Measurements from ENCODE around the gene PIR.

Gene PIR

DNA sequence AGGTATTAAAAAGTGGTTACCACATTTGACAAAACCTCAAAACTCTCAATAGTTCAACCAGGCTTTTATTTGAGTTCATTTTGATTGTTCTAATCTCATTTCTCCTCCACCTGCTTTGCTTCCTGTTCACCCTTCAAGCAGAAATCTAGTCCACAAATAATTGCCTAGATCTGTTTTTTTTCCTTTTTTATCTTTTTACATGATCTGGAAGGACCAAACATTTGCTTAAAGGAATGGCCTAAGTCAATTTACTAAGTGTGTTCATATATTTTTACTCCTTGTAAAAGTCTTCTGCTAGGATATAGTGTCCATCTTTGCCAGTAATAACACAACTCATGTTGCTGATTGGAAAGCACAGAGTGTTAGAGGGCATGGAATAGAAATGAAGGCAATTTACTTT lies 82.7 kb downstream of the PIR start:
- TF ChIP-seq, protein P1, sequence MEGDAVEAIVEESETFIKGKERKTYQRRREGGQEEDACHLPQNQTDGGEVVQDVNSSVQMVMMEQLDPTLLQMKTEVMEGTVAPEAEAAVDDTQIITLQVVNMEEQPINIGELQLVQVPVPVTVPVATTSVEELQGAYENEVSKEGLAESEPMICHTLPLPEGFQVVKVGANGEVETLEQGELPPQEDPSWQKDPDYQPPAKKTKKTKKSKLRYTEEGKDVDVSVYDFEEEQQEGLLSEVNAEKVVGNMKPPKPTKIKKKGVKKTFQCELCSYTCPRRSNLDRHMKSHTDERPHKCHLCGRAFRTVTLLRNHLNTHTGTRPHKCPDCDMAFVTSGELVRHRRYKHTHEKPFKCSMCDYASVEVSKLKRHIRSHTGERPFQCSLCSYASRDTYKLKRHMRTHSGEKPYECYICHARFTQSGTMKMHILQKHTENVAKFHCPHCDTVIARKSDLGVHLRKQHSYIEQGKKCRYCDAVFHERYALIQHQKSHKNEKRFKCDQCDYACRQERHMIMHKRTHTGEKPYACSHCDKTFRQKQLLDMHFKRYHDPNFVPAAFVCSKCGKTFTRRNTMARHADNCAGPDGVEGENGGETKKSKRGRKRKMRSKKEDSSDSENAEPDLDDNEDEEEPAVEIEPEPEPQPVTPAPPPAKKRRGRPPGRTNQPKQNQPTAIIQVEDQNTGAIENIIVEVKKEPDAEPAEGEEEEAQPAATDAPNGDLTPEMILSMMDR (IDR thresholded peaks at IDR 0.05; ENCODE audit: low read depth, low read length), result no peak
- H3K4me3 ChIP-seq (ENCODE audit: low read depth, low read length), result no peak overlapping the region

DNA sequence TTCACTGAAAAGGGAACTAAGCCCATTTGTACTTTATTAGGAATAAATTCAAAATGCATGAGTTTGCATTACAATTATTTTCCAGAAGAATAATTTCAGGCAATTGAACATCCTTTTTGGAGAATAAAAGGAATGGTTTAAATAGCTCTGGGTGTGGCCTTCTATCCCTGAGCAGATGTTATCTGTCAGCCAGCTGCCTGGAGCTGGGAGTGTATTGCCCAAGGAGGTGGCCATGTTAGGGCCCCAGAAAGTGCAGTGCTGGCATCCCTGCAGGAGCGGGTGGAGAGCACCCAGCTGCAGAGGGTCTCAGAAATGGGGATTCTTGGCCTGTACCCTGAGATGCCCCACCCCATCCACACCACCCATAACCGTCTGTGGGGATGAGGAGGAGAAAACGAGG lies 87.3 kb downstream of the PIR start:
- no peak overlapping the region for H3K4me3 ChIP-seq (ENCODE audit: low read depth, low read length)
- TF ChIP-seq, protein P1 (IDR thresholded peaks at IDR 0.05; ENCODE audit: low read depth, low read length), result no peak

DNA sequence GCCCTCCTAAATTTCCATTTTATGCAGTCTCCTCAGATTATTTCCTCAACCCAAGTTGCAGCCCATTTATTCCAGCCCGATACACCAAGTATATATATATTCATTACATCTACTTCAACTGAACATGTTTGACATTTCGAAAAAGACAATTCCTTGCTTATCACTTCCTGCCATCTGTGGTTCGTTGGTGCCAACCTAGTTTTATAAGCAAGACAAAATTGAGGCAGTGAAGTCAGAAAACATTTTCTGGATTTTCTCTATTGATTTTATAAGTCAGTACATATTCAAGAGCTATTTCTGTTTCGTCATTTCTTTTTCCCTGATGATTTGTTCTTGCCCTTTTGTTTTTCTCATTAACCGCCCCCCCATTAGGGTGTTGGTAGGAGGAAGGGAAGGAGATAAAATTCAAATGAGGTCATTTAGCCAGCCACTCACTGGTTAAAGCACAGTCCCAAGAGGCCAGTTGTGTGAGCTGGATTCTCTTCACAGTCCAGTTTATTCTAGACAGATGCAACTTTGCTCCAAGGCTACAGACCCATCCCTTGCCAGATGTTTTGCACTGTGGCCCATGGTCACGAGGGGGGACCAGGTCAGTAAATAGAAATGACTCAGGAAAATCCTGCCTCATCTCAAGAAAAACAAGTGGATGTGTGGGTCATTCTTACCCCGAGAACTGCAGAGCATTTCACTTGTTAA lies 88.6 kb downstream of the PIR start:
- H3K4me3 ChIP-seq (ENCODE audit: low read depth, low read length), result no peak overlapping the region
- TF ChIP-seq, protein P1 (IDR thresholded peaks at IDR 0.05; ENCODE audit: low read depth, low read length), result no peak

DNA sequence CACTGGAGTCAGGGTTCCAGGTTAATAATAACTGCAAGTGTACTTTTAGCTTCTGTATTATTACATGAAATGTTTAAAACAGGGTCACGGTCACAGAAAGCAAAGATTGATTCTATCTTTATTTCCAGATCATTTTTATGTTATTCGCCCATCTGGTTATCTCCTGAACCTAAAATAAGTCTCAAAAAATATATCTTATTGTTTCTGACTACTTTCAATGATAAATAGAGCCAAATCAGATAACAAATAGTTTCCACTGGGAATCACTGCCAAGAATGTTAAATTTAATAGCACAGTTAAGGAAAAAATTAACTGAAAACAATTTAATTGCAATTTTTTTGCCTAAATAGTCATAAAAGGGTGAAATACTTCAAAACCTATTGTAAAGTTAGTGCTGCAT lies 91.8 kb downstream of the PIR start:
- TF ChIP-seq, protein P1 (IDR thresholded peaks at IDR 0.05; ENCODE audit: low read depth, low read length), result no peak
- H3K4me3 ChIP-seq (ENCODE audit: low read depth, low read length), result no peak overlapping the region

DNA sequence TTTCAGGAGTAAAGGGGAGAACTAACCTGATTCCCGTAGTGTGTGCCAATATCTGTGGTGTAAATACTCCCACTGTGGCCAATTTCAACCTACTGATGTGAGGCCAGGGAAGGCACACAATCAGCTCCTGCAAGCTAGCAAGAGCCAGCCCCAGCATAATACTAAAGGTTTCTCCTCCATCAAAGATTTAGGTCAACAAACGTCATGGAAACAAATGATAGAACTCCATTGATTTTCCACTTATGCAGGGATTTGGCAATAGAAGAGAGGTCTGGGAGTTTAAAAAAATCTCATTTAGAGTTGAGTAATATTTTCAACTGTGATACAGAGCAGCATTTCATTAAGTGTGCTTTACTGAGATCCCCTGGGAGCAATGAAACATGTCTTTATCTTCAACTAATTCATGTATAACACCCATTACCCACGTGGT lies 93.2 kb downstream of the PIR start:
- TF ChIP-seq, protein P1 (IDR thresholded peaks at IDR 0.05; ENCODE audit: low read depth, low read length), result no peak
- H3K4me3 ChIP-seq (ENCODE audit: low read depth, low read length), result no peak overlapping the region

DNA sequence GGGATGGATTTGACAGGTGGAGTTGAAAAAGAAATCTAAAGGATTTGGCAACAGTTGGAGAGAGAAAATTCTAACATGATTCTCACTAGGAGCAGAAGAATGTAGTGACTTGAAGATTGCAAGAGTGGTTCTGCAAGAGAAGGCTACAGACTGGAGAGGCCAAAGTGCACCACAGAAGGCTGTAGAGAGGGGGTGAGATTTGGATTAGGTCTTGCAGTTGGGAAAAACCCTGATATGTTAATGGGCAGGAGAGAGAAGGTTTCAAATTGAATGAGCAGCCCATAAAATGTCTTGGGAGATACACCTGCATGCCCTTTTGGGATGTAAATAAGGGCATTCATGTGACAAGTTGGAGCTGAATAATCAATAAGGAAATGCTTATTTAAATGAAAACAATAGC lies 94.3 kb downstream of the PIR start:
- TF ChIP-seq, protein P1 (IDR thresholded peaks at IDR 0.05; ENCODE audit: low read depth, low read length), result no peak
- H3K4me3 ChIP-seq (ENCODE audit: low read depth, low read length), result no peak overlapping the region

DNA sequence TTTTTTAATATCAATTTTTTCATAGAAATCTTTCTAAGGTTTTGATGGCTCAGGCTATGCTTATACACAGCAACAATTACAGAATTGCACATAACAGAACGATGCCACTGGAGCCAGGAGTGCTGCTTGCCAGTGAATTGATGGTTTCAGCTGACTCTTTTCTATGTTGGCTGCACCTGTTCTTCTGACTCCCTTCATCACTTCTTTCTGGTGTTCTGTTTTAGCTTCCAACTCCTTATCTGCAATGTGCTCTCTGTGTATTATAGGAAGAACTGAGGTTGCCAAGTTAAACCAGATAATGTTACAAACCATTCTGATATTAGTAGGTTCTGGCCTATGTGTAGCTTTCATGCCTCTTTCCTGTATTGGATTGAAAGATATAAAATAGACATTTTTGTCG lies 97.3 kb downstream of the PIR start:
- no peak overlapping the region for H3K4me3 ChIP-seq (ENCODE audit: low read depth, low read length)
- TF ChIP-seq, protein P1 (IDR thresholded peaks at IDR 0.05; ENCODE audit: low read depth, low read length), result no peak
